ENCODE results near the gene NME4. TPM values are rescaled to one million over a fixed set of nuclear protein-coding genes. Genes with fewer than 3 reads are reported as not detected.
"Not testable (repeated sequence)": the region's sequence is repeated elsewhere in the genome, so short reads cannot be mapped to it uniquely, and the experiment has no call there.

The NME4 gene
- total RNA-seq, 1 donor from 2014 or later: 101 TPM

GRCh38 chr16:411576-412265 is 14.7 kb downstream of the NME4 start:
- TF ChIP-seq, protein P1, sequence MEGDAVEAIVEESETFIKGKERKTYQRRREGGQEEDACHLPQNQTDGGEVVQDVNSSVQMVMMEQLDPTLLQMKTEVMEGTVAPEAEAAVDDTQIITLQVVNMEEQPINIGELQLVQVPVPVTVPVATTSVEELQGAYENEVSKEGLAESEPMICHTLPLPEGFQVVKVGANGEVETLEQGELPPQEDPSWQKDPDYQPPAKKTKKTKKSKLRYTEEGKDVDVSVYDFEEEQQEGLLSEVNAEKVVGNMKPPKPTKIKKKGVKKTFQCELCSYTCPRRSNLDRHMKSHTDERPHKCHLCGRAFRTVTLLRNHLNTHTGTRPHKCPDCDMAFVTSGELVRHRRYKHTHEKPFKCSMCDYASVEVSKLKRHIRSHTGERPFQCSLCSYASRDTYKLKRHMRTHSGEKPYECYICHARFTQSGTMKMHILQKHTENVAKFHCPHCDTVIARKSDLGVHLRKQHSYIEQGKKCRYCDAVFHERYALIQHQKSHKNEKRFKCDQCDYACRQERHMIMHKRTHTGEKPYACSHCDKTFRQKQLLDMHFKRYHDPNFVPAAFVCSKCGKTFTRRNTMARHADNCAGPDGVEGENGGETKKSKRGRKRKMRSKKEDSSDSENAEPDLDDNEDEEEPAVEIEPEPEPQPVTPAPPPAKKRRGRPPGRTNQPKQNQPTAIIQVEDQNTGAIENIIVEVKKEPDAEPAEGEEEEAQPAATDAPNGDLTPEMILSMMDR (IDR thresholded peaks at IDR 0.05; ENCODE audit: borderline replicate concordance): no peak
- Histone ChIP-seq H3K4me3 (no peak overlapping the region), H3K4me1 (no peaks in the 10 kb centered on the region), H3K27ac (replicated peaks) (no peak overlapping the region), H3K9me3 (replicated peaks) (no peaks in the 10 kb centered on the region), H3K27me3 (ENCODE audit: low read depth) (no peaks in the 10 kb centered on the region), H3K36me3 (peaks cover 18% of the 10 kb centered on the region)
- intact Hi-C loops (cut with micrococcal nuclease): no loop called here
- no peak for DNase-seq

DNA sequence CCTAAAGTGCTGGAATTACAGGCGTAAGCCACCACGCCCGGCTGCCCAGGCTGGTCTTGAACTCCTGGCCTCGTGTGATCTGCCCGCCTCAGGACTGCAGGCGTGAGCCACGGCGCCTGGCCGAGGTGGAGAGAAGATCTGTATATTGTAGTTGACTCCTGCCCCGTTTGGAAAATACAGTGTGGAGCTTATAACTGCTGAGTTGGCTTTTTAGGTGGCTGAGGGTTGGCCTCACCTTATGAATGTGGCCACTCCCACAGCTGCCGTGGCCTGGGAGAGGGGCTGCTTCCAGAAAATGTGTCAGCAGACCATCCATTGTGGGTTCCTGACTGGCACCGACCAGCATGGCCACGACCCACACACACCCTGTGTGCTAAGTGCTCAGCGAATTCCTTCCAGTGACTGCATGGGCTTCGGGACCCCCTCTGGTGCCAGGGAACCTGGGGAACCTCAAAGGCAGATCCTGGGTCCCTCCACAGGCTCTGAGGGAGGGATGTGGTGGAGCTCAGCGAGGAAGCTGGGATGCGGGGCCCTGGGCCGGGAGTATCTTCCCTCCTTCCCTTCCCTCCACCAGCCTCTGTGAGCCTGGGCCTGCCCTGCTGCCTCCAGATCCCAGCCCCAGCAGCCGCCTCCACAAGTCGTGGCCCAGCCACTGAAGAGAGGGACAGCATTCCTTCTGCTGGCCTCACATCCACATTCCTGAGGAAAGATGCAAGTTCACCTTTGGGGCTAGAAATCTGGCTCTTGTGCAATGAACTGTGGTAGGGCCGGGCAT is 17.6 kb downstream of the NME4 start:
- no peak for DNase-seq
- peaks cover 18% of the 10 kb centered on the region for H3K36me3 ChIP-seq
- no peak overlapping the region for H3K4me3 ChIP-seq
- H3K27me3 ChIP-seq (ENCODE audit: low read depth): no peaks in the 10 kb centered on the region
- TF ChIP-seq, protein P1 (IDR thresholded peaks at IDR 0.05; ENCODE audit: borderline replicate concordance): no peak
- H3K4me1 ChIP-seq: no peaks in the 10 kb centered on the region
- intact Hi-C loops (cut with micrococcal nuclease): no loop called here
- H3K9me3 ChIP-seq (replicated peaks): no peaks in the 10 kb centered on the region
- no peak overlapping the region for H3K27ac ChIP-seq (replicated peaks)

DNA sequence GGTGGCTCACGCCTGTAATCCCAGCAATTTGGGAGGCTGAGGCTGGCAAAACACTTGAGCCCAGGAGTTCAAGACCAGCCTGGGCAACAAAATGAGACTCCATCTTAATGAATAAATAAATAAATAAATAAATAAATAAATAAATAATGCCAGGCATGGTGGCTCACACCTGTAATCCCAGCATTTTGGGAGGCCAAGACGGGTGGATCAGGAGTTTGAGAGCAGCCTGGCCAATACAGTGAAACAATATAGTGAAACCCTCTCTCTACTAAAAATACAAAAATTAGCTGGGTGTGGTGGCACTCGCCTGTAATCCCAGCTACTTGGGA is 18.1 kb downstream of the NME4 start:
- H3K9me3 ChIP-seq (replicated peaks); DNase-seq; H3K4me3 ChIP-seq; H3K27ac ChIP-seq (replicated peaks); H3K27me3 ChIP-seq (ENCODE audit: low read depth); intact Hi-C loops (cut with micrococcal nuclease); H3K4me1 ChIP-seq: not testable (repeated sequence)
- peaks cover 18% of the 10 kb centered on the region for H3K36me3 ChIP-seq

DNA sequence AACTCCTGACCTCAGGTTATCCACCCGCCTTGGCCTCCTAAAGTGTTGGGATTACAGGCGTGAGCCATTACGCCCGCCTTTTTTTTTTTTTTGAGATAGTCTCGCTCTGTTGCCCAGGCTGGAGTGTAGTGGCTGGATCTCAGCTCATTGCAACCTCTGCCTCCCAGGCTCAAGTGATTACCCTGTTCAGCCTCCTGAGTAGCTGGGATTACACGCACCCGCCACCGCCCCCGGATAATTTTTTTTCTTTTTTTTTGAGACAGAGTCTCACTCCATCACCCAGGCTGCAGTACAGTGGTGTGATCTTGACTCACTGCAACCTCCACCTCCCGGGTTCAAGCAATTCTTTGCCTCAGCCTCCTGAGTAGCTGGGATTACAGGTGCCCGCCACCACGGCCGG is 25.2 kb downstream of the NME4 start:
- intact Hi-C loops (cut with micrococcal nuclease); H3K9me3 ChIP-seq (replicated peaks); DNase-seq; H3K36me3 ChIP-seq; H3K27ac ChIP-seq (replicated peaks); H3K27me3 ChIP-seq (ENCODE audit: low read depth); H3K4me3 ChIP-seq: not testable (repeated sequence)
- peaks cover 33% of the 10 kb centered on the region for H3K4me1 ChIP-seq

GRCh38 chr16:424033-424622 is 27.1 kb downstream of the NME4 start:
- no peaks in the 10 kb centered on the region for H3K9me3 ChIP-seq (replicated peaks)
- no peaks in the 10 kb centered on the region for H3K27me3 ChIP-seq (ENCODE audit: low read depth)
- H3K4me1 ChIP-seq: peaks cover 49% of the 10 kb centered on the region
- H3K27ac ChIP-seq (replicated peaks): peak overlapping the region; percentile 97
- H3K36me3 ChIP-seq: no peaks in the 10 kb centered on the region
- TF ChIP-seq, protein P1 (IDR thresholded peaks at IDR 0.05; ENCODE audit: borderline replicate concordance): no peak
- DNase-seq: peak; percentile 46
- intact Hi-C loops (cut with micrococcal nuclease): no loop called here
- H3K4me3 ChIP-seq: peak overlapping the region; percentile 76

DNA sequence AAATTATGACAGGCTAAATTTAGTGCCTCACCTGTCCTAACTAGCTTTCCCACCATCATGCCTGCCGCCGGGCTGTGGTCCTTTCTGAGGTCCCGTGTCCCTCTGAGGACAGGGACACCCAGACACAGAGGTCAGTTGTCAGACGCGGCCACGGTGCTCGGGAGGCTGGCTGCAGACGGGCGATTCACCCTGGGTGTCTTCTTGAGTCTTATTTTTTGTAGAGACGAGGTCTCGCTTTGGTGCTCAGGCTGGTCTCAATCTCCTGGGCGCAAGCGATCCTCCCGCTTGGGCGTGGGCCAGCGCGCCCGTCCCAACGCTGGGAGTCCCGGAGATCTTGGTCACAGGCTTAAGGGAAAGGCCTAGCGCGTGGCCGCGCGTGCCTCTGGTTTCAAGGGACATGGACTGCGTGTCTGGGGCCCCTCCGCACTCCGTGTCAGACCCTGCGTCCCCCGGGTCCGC is 27.7 kb downstream of the NME4 start:
- Histone ChIP-seq H3K36me3 (peaks cover 4% of the 10 kb centered on the region), H3K9me3 (replicated peaks) (no peaks in the 10 kb centered on the region), H3K4me1 (peaks cover 52% of the 10 kb centered on the region), H3K4me3 (peak overlapping the region; percentile 76), H3K27ac (replicated peaks) (peak overlapping the region; percentile 97), H3K27me3 (ENCODE audit: low read depth) (no peaks in the 10 kb centered on the region)
- intact Hi-C loops (cut with micrococcal nuclease): no loop called here
- peak; percentile 55 for DNase-seq
- TF ChIP-seq, protein P1 (IDR thresholded peaks at IDR 0.05; ENCODE audit: borderline replicate concordance): no peak

Measured in left ventricle myocardium inferior (tissue), 1 donor.